DND-41 (cell line): ENCODE data around the gene ZNF668.

Source experiments
- CTCF ChIP-seq: IDR thresholded peaks from 2 replicates; pipeline ENCODE4 v1.5.1; 2012; ENCODE audit warnings: borderline replicate concordance, low read length, moderate library complexity, mild to moderate bottlenecking; ENCODE audit not compliant: poor library complexity, severe bottlenecking; ENCODE audit errors: extremely low read depth
- EZH2 ChIP-seq: IDR thresholded peaks from 3 replicates; pipeline ENCODE4 v1.6.1; 2012; ENCODE audit warnings: borderline replicate concordance, low read depth, mild to moderate bottlenecking, moderate library complexity, low read length, inconsistent platforms; ENCODE audit not compliant: severe bottlenecking

- TF ChIP-seq CTCF (no peak), EZH2 (no peak)
Observed at GRCh38 chr16:31090540-31090939, 16.5 kb upstream of the ZNF668 start.
